Mesothelial cell of epicardium (in vitro differentiated cells): Measurements from ENCODE around the gene IL1RL1. TPM values are rescaled to one million over a fixed set of nuclear protein-coding genes. Genes with fewer than 3 reads are reported as not detected.

Experiments used
- DNase-seq, 2 experiments: peaks; one replicate each; pipeline ENCODE4 v3.0.0; 2021; ENCODE audit warnings: low spot score in 2 of 2; ENCODE audit not compliant: unreplicated experiment in 2 of 2
- H3K27ac Mint-ChIP-seq: 2 replicates; pipeline ENCODE4 v1.8.0; 2021; ENCODE audit warnings: mixed read lengths
- H3K27me3 Mint-ChIP-seq: 2 replicates; pipeline ENCODE4 v1.8.0; 2021; ENCODE audit warnings: low read depth, mixed read lengths
- H3K36me3 Mint-ChIP-seq: 2 replicates; pipeline ENCODE4 v1.8.0; 2021; ENCODE audit warnings: mixed read lengths
- H3K4me1 Mint-ChIP-seq: 2 replicates; pipeline ENCODE4 v1.8.0; 2021; ENCODE audit warnings: mixed read lengths
- H3K4me3 Mint-ChIP-seq: 2 replicates; pipeline ENCODE4 v1.8.0; 2021; ENCODE audit warnings: mild to moderate bottlenecking, moderate library complexity, mixed read lengths
- H3K9me3 Mint-ChIP-seq: 2 replicates; pipeline ENCODE4 v1.8.0; 2021; ENCODE audit warnings: mixed read lengths
- total RNA-seq: library from RNA; stranded (reverse); gene quantifications from 3 replicates; pipeline ENCODE4 v1.2.1, GENCODE V29; 2021
- TF ChIP-seq, protein P1 (sequence below): fragments of 200-600 bp; sonication (generic); IDR thresholded peaks from one replicate; pipeline ENCODE4 v1.5.0; 2021; ENCODE audit warnings: antibody characterized with exemption; ENCODE audit not compliant: unreplicated experiment

Gene IL1RL1
- total RNA-seq, 1 donor from 2014 or later = 0.18 TPM

GRCh38 chr2:102397209-102397608, 85.8 kb downstream of the IL1RL1 start:
- no peaks in the 10 kb centered on the region for H3K9me3 Mint-ChIP-seq
- no peak for DNase-seq

DNA sequence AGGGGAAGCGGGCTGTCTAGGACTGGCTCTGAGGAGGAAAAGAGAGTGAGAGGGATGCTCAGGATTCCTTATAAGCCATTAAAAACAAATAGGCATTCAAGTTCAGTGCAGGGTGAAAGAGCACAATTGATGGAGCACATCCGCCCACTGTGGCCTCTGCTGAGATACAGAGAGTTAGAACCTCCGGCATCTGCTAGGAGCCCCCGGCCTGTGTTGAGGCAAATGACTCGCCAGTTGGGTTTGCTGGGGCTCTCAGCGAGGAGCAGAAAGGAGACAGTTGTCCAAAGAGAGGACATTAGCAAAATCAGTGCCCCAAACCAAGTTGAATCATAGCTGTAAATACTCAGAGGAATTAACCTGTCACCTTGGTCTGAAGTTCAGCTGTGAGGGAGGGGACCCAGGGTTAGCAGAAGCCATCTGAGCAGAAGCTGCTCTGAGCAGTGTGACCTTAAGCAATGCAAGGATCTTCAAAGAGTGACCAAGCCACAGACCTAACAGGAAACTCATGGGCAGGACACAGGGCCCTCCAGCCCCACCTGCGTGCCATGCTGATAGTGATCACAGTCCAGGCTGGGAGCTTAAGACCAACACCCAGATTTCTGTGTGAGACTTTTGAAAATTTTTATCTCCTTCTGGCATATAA, 88.3 kb downstream of the IL1RL1 start:
- no peak overlapping the region for H3K27ac Mint-ChIP-seq
- H3K4me3 Mint-ChIP-seq = no peak overlapping the region
- H3K36me3 Mint-ChIP-seq = no peaks in the 10 kb centered on the region
- no peak for DNase-seq
- H3K27me3 Mint-ChIP-seq = peaks cover 12% of the 10 kb centered on the region
- no peaks in the 10 kb centered on the region for H3K4me1 Mint-ChIP-seq
- H3K9me3 Mint-ChIP-seq = no peaks in the 10 kb centered on the region
- TF ChIP-seq, protein P1, sequence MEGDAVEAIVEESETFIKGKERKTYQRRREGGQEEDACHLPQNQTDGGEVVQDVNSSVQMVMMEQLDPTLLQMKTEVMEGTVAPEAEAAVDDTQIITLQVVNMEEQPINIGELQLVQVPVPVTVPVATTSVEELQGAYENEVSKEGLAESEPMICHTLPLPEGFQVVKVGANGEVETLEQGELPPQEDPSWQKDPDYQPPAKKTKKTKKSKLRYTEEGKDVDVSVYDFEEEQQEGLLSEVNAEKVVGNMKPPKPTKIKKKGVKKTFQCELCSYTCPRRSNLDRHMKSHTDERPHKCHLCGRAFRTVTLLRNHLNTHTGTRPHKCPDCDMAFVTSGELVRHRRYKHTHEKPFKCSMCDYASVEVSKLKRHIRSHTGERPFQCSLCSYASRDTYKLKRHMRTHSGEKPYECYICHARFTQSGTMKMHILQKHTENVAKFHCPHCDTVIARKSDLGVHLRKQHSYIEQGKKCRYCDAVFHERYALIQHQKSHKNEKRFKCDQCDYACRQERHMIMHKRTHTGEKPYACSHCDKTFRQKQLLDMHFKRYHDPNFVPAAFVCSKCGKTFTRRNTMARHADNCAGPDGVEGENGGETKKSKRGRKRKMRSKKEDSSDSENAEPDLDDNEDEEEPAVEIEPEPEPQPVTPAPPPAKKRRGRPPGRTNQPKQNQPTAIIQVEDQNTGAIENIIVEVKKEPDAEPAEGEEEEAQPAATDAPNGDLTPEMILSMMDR = no peak

More at GRCh38 chr2:102397209-102397608, 85.8 kb downstream of the IL1RL1 start:
- TF ChIP-seq, protein P1 = no peak
- Mint-ChIP-seq H3K4me3 (no peak overlapping the region), H3K27me3 (peaks cover 7% of the 10 kb centered on the region), H3K36me3 (no peaks in the 10 kb centered on the region), H3K4me1 (no peaks in the 10 kb centered on the region), H3K27ac (no peak overlapping the region)

GRCh38 chr2:102401456-102401855, 90.1 kb downstream of the IL1RL1 start:
- Mint-ChIP-seq H3K4me1 (no peaks in the 10 kb centered on the region), H3K27ac (no peak overlapping the region), H3K36me3 (no peaks in the 10 kb centered on the region), H3K9me3 (no peaks in the 10 kb centered on the region), H3K4me3 (no peak overlapping the region), H3K27me3 (peaks cover 15% of the 10 kb centered on the region)
- DNase-seq = no peak
- TF ChIP-seq, protein P1 = no peak

Other genes starting within 250 kb of the IL1RL1 start
- gene IL1R1, start 168.8 kb upstream of the IL1RL1 start, total RNA-seq = 10.8 to 13.6 TPM (median 13.3 TPM) in 3 replicates
- 0.40 TPM in 1 of 3 replicates, not detected in the others for gene IL1RL2, start 124.5 kb upstream of the IL1RL1 start, total RNA-seq
- 0.71 to 2.3 TPM (median 1.1 TPM) in 3 replicates for gene IL18R1, start 44.2 kb downstream of the IL1RL1 start, total RNA-seq
- not detected in 3 replicates for gene IL18RAP, start 111.6 kb downstream of the IL1RL1 start, total RNA-seq
- 0.07 to 0.11 TPM (median 0.11 TPM) in 3 replicates for gene SLC9A4, start 161.7 kb downstream of the IL1RL1 start, total RNA-seq